AG08396 (cell line): ENCODE measurements around the gene CCDC142.
"Not testable (repeated sequence)": the region's sequence is repeated elsewhere in the genome, so short reads cannot be mapped to it uniquely, and the experiment has no call there.

Source experiments
- DNase-seq: peaks from one replicate; pipeline ENCODE4 v3.0.0; 2012; ENCODE audit warnings: low spot score, mixed read lengths

Gene CCDC142

DNA sequence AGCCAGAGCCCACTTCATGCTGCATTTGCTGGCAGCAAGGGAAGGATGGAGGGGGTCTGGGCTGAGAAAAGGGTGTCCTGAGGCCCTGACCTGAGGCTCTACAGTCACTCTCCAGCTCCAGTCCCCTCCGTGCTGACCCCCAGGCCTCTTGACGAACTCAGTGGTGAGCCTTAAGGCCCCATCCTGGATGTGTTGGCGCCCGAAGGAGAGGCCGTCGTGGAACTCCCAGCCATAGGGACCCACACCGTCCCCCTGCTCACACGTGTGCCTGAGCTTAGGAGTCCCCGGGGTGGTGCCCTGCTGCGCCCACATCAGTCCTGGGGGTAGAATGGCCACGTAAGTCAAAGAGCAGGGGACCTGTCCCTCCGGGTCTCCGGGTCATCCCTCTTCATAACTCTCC is 18.4 kb downstream of the CCDC142 start:
- no peak for DNase-seq

DNA sequence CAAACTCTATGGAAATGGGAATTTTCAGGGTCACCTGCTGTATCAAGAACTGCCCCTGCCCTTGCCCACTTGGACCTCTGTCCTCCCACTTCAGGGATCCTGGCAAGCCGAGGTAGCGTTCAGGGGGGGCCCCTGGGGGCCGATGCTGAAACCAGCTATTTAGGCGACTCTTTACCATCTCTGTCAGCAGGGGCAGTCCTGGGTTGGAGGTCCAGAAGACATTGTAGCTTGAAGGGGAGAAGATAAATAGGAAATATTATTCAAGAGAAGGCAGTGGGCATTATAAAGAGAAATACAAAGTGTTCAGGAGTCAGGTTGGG is 20.1 kb downstream of the CCDC142 start:
- no peak for DNase-seq

DNA sequence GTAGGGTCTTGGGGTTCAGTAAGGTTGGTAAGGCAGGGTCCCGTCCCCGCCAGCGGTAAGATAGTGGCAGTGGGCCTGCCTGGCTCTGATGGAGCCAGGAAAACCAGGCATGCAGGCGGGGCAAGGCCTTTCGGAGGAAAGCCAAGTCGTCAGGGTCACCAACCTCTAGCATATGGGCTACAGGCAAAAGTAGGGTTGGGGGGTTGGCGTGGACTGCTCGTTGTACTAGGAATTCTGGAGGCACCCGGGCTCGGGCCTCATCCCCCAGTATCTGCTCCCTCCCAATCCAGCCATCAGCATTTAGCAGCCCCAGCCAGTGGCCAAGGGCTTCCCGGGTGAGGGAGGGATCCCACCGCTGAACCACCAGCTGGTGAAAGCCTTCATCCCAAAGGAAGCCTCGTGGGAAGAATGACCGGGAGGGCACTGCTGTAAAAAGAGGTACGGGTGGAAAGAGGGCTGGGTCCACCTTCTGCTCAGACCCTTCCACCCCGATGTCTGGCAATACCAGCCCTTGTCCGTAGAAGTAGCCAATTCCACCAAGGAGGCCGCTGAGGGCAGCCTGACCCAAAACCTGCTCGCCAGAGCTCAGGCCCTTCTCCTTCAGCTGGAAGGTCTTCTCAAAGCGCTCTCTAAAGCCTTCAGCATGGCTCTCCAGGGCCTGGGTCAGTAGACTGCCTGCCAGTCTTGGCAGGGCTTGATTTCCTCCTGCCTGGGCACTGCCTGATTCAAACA is 20.6 kb downstream of the CCDC142 start:
- no peak for DNase-seq

DNA sequence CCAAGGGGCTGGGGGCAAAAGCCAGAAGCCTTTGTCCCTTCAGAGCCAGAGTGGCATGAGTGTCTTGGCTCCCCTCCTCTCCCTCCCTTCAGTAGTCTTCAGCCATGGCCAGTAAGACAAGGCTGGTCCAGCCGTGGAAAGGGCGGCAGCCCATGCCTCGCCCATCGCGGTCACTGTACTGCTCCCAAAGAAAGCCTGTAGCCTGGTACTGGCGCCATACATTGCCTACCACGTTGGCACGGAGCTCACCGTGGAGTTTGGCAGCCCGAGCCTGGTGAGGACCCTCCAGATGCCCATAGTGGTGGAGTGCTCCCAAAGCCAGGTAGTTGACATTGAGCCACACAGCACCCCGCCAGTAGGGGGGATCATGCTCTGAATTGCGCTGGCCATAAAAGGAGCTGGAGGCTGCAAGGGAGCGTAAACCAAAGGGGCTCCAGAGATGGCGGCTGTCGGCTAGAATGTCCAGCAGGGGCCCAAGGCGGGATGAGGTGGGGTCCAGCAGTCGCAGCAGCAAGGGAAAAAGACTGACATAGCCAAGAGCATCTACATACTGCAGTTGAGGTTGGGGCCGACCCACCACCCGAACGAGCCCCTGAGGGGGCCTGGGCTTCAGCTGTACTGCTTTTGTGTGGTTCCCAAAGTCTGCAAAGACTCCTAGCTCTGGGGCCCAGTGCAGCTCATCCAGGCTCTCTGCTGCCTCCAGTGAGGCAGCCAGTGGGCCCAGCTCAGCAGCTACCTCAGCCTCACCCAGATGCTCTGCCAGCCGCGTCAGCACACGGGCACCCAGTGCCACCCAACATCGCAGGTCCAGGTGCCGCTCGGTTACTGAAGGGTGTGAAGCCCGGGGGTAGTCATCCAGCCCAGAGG is 21.4 kb downstream of the CCDC142 start:
- DNase-seq, result no peak

DNA sequence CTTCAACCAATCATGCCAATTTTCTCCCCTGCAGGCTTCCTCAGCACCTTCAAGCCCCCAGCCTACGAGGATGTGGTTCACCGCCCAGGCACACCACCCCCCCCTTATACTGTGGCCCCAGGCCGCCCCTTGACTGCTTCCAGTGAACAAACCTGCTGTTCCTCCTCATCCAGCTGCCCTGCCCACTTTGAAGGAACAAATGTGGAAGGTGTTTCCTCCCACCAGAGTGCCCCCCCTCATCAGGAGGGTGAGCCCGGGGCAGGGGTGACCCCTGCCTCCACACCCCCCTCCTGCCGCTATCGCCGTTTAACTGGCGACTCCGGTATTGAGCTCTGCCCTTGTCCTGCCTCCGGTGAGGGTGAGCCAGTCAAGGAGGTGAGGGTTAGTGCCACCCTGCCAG is 22.6 kb downstream of the CCDC142 start:
- DNase-seq, result not testable (repeated sequence)

DNA sequence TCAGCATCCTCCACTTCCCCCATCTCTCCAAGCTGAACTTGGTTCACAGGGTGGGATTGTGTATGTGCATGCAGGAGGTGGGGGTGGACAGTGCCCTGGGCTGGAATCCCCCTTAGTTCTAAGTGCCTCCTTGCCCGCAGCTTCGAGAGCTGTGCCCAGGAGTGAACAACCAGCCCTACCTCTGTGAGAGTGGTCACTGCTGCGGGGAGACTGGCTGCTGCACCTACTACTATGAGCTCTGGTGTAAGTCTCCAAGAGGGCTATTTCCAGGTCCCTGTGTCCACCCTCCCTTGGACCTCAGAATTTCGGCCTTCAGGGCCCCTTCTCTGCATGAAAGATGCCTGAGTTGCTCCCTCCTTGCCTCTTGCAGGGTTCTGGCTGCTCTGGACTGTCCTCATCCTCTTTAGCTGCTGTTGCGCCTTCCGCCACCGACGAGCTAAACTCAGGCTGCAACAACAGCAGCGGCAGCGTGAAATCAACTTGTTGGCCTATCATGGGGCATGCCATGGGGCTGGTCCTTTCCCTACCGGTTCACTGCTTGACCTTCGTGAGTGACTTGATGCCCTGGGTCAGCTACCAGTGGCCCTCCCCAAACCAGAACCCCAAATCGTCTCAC is 23.2 kb downstream of the CCDC142 start:
- DNase-seq, result not testable (repeated sequence)

DNA sequence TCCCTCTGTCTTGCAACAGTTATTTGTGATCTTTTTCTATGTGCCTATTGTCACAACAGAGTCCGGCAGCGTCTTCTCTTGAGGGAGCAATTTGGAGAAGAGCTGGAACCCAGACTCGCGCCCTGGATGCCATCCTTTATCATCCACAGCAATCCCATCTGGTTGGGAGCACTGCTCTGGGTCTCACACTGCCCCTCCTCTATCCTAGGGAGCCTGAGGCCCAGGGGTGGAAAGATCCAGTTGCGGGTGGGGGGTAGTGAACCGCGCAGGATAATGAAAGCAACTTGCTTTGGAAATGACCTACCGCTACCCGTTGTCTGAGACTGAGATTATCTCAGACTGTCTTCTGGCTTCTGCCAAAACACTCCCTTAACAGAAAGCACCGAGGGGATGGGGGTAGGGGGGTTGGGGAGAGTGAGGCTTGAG is 23.8 kb downstream of the CCDC142 start:
- DNase-seq, result no peak

DNA sequence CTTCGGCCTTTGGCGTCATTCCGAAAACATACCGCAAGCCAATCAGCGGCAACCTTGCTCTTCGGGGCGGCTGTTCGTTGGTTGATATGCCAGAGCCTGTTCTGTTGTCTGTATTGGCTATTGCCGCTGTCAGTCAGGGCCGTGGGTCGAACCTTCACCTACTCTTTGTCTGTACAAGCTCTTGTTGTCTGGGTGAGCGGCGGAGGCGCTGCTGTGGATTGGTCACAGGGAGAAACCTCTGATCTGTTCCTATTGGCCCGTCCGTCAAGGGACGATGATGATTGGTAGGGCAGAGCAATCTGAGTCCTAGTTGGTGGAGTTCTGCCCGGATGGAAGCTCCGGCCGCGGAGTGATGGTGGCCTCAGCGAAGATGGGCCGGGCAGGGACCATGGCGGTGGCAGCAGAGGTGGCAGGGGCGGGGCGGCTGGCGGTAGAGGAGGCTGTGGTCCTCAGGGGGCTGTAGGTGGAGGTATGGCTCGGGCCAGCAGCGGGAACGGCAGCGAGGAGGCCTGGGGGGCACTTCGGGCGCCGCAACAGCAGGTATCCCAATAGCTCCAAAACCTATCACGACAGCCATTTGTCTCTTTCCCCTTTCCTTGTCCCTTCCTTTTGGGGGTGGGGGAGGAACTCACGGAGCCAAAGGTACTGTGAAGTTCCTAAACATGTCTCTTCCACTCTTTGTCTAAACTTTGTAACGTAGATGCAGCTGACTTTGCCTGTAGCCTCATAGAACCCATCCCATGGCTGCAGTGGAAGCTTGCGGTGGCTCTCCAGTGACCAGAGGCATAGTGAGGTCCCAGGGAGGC is 24.5 kb downstream of the CCDC142 start, which contains the start of gene WBP1:
Gene WBP1 (plus strand): TSS at position 307 of the 806 bp plus-strand sequence. CDS start 165 bp downstream, at position 472.
- DNase-seq, result peak; percentile 99

DNA sequence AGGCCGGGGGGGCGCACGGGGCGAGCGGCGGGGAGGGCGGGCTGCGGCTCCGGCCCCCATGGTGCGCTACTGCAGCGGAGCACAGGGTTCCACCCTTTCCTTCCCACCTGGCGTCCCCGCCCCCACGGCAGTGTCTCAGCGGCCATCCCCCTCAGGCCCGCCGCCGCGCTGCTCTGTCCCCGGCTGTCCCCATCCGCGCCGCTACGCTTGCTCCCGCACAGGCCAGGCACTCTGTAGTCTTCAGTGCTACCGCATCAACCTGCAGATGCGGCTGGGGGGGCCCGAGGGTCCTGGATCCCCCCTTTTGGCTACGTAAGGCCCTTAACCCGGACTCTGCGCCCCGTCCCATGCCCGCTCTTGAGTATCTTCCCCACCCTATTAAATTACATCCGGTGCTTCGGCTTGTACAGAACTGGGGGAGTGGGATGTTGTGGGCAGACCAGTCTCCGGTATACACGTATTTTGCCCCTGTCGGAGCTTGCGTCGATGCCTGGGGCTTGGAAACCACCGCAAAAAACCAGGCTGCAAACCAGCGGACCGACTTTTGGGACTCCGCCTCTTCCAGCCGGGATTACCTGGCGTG is 25.2 kb downstream of the CCDC142 start:
- DNase-seq, result no peak

DNA sequence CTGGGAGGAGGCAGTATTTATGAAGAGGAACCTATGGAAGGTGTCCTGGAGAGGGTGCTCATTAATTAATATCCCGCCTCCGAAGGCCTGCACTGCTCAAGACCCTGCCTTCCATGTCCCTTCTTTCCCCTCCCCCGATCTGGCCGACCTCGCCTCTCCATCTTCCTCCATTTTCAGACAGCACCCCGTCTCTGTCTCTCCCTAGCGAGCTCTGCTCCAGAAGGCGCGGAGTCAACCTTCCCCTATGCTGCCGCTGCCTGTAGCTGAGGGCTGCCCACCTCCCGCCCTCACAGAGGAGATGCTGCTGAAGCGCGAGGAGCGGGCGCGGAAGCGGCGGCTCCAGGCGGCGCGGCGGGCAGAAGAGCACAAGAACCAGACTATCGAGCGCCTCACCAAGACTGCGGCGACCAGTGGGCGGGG is 25.7 kb downstream of the CCDC142 start:
- DNase-seq, result no peak

DNA sequence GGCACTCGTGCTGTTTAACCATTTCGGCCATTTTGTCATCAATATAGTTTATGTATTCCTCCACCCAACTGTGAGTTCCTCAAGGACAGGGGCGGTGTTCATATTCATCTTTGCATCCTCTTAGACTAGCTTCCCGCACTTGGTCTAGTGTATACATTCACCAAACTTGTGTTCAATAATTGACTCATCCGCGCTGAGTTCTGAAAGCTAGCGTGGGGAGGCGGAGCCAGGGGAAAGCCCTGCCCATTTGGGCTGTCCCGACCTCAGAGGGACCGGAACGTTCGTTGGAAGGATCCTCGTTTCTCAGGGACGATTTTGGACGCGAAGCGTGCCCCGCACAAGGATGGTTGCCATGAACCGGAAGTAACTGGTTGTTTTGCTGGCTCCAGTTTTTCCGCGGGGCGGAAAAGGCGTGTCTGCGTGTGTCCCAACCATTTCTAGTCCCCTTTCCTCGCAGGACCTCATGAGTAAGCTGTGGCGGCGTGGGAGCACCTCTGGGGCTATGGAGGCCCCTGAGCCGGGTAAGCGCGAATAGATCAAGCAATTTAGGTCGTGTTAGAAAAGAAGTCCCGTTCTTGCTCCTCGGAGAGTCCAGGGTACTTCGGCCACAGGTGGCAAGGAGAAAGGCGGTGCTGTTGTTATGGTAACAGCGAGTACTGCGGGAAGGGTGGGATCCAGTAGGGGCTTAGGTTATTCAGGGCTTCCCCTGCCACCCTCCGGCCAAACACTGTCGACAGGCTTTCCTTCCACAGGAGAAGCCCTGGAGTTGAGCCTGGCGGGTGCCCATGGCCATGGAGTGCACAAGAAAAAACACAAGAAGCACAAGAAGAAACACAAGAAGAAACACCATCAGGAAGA is 27.9 kb downstream of the CCDC142 start, which contains the start of gene INO80B:
Gene INO80B (plus strand): TSS at position 434 of the 858 bp plus-strand sequence. CDS start 30 bp downstream, at position 464.
- peak; percentile 91 for DNase-seq

DNA sequence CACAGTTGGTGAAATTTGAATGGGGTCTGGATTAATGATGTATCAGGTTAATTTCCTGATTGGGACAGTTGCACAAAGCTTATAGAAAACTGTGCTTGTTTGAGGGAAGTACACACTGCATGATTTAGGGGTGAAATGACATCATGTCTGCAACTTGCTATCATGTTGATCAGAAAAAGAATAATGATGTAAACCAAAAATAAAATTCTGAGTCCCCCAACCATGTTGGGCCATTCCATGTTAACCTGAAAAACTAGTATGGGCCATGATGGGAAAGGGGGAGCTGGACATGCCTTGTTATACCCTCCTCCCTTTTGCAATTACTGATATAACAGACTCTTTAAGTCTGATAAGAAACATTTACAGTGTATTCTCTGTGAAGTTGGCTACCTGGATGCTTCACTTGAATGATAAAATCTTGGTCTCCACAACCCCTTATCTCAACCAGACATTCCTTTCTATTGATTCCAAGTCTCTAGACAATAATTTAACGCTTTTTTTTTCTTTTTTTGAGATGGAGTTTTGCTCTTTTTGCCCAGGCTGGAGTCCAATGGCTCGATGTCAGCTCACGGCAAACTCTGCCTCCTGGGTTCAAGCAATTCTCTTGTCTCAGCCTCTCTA is 32.1 kb downstream of the CCDC142 start:
- no peak for DNase-seq

DNA sequence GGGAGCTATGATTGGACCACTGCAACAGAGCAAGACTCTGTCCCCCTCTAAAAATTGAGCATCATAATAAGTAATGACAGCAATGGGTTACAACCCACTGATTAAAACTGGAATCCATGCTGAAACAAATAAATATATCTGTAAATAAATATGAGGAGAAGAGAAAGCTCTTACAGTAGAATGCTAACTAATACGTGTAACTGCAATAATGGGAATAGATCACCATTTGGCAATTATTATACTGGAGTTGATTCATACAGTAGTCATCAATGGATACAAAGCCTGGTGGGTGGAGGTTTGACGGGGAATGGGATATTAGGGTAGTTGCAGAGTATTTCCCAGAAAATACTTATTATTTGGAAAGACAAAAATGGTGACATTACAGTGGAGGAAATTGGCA is 34.0 kb downstream of the CCDC142 start:
- no peak for DNase-seq

DNA sequence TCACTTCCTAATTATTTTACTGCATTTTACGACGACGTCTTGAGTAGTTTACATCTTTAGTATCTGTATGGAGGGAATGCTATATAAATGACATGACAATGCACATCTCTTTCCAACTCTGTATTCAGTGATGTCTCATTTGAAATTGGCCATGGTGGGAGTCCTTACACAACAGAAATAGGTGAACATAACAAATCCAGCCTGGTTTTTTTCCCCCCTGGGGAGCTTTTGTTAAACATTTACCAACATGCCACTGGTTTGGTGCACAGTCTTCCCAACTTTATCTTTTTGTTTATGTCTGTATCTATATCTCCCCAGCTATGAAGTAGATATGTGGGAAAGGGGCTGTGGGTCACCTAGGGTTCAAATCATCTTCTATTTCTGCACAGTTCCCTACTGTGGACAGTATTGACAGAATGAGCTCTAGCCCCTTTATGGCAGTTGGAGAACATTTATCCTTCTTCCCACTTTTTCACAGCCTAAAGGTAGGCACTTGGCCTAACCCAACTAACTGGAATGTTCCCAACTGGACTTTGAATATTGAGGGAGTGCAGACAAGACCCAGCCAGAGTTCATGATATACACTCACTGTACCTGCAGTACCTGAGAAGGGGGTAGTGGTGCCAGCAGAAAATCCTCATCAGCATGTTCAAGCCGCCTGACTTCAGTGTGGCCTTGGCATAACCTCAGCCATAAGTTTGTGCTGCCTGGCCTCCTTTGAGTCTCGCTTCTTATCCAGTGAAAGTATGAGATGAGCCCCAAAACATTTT is 35.4 kb downstream of the CCDC142 start:
- DNase-seq, result no peak

DNA sequence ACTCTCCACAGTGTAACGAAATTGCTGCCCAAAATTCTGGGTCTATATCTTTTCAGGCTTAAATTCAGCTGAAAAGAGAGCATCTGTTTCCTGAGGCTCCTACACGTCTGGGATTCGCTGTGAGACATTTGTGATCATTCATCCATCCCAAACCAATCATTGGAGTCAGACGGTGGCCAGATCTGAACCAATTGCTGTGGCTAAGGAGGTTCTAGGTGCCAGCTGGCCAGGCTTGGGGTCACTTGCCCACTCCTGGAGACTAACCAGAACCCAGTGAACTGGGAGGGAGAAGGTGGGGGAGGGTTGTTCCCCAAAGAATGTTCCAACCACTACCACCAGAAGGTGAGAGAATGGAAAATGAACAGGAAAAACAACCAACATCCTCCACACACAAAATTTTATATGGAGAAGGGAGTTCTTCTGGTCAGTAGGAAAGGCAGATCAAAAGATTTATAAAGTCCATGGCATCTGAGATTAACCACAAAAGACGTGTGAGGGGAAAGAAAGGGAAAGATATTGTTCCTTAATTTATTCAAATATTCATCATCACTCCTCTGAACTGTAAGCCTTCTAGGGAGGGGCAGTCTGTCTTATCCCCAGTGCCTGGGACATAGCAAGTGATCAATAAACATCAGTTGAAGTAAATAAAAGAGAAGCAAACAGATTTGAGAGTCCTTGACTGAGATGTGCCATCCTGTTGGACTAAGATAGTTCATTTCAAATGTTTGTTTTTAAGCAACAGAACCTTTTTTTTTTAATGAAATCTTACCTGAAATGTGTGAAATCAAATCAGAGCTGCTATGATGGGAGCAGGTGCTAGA is 38.1 kb downstream of the CCDC142 start:
- no peak for DNase-seq

DNA sequence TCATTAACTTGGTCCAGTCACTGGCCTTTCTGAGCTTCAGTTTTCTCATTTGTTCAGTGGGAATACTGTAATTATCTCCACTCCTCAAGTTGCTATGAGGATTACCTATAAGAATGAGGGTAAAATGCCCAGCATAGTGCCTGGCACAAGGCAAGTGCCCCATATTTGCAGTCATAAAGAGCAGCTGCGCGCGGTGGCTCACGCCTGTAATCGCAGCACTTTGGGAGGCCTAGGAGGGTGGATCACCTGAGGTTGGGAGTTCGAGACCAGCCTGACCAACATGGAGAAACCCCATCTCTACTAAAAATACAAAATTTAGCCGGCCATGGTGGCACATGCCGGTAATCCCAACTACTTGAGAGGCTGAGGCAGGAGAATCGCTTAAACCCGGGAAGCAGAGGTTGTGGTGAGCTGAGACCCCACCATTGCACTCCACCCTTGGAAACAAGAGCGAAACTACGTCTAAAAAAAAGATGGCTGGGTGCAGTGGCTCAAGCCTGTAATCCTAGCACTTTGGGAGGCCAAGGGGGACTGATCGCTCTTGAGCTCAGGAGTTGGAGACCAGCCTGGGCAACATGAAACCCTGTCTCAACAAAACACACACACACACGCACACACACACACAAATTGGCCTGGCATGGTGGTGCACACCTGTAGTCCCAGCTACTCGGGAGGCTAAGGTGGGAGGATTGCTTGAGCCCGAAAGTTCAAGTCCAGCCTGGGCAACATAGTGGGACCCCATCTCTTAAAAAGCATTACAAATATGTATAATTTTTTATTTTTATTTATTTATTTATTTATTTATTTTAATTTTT is 40.1 kb downstream of the CCDC142 start:
- not testable (repeated sequence) for DNase-seq

DNA sequence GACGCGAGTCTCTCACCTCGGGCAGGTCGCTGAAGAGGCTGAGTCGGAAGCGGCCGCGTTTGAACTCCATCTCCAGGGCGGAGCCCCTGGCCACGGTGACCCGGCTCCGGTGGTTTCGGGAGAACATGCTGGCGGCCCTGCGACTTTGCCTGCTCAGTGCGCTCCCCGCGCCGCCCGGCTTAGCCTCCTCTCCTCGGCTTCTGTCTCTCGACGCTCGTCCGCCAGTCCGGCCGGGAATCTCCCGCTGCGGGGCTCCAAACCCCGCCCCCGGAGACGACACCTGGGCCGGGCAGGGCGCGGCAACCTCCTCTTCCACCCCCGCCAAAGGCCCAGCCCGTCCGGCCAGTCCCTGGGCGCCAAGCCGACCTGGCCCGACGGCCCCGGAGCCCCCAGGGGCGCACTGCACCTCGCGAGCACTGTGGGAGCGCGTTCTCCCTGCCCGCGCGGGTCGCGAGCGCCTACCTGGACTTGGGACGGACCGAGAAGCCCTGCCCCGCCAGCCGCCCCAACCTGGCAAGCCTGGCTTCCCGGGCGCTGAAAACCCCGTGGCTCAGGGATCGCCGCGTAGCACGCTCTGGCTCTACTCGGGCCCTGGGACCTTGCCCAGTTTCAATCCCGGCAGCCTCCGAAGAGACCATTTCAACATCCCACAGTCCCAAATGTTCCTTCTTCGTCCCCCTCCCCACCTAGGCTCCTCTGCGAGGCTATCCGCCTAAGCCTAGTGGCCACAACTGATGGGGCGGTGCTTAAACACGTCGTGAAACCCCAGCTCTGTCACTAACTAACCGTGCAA is 40.9 kb downstream of the CCDC142 start, which contains the start of gene RTKN:
Gene RTKN (minus strand): TSS at position 248 of the 793 bp plus-strand sequence. CDS start 121 bp downstream, at position 127.
- no peak for DNase-seq
